Sciatic nerve (tissue), 2 donors: Measurements from ENCODE around the gene PARD6G. TPM values are rescaled to one million over a fixed set of nuclear protein-coding genes. Genes with fewer than 3 reads are reported as not detected.

Experiments
- ATAC-seq: fragments of 200-7000 bp; cut with Tn5 transposase; one replicate; pipeline ENCODE4 v1.9.1; 2020; ENCODE audit warnings: mild to moderate bottlenecking, moderate library complexity
- DNase-seq: peaks from one replicate; pipeline ENCODE4 v3.0.0-alpha.2; 2020; ENCODE audit warnings: low spot score
- intact Hi-C: fragments of 100-400 bp; cut with DNase I; formaldehyde crosslinking; loops from one replicate; pipeline ENCODE4 v1.14.2; 2022
- total RNA-seq: library from RNA; stranded (reverse); fragmentation: NEBNext Ultra II Directional; extraction: Animal tissue kit (Norgen Biotek cat#: 25700); gene quantifications from one replicate; pipeline ENCODE4 v1.2.1, GENCODE V29; 2021
- donor health status: DM: no; HTN: no; CAD: no.
- donor health status: DM: no; HTN: no; CAD: no.

The PARD6G gene
- total RNA-seq, 1 donor from 2014 or later = 11.2 TPM

GRCh38 chr18:80135136-80135535 is 112.2 kb downstream of the PARD6G start:
- DNase-seq = no peak

GRCh38 chr18:80133124-80133523 is 114.2 kb downstream of the PARD6G start:
- no peak for ATAC-seq
- intact Hi-C loops = no loop called here

More at GRCh38 chr18:80135136-80135535, 112.2 kb downstream of the PARD6G start:
- ATAC-seq = no peak
- intact Hi-C loops = no loop called here

DNA sequence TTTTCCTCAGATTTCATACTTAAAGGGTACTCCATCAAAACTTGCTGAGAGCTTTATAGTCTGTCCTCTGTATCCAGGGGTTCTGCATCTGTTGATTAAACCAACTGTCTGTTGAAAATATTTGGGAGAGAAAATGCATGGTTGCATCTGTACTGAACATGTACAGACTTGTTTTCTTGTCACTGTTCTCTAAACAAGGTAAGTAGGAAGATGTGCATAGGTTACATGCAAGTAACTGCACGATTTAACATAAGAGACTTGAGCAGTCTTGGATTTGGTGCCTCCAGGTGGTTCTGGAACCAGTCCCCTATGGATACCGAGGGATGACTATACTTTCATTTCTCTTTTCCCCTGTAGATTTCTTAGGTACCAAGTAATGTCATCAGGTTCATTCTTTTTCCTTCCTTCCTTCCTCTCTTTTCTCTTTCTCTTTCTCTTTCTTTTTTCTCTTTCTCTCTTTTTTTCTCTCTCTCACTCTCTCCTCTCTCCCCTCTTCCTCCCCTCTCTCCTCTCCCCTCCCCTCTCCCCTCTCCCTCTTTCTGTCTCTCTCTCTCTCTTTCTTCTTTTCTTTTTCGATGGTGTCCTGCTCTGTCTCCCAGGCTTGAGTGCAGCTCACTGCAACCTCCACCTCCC is 115.0 kb downstream of the PARD6G start:
- ATAC-seq (no peak), DNase-seq (no peak)
- intact Hi-C loops = no loop called here

More at GRCh38 chr18:80133124-80133523, 114.2 kb downstream of the PARD6G start:
- DNase-seq = no peak

GRCh38 chr18:80130555-80130954 is 116.8 kb downstream of the PARD6G start:
- DNase-seq (no peak), ATAC-seq (no peak)
- intact Hi-C loops = no loop called here

- ATAC-seq = no peak
- intact Hi-C loops = no loop called here
- no peak for DNase-seq
These were observed 117.5 kb downstream of the PARD6G start for GRCh38 chr18:80129672-80130367.

DNA sequence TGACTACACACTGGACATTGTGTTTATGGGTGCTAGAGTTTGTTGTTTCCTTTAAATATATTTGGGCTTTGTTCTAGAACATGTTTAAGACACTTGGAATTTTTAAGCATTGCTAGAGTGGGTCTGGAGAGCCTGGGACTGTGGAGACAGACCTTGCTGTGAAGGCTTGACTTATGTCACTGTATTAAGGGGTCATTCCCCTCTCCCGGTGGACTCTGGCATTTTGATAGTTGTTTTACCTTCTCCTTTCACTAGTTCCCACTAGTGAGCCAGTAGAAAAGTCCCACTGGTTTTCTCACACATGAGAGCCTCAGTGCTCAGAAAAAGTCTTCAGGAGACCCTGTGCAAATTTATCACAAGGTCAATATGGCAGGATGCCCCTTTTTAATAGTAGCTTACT is 119.7 kb downstream of the PARD6G start:
- intact Hi-C loops = no loop called here
- ATAC-seq (no peak), DNase-seq (no peak)

DNA sequence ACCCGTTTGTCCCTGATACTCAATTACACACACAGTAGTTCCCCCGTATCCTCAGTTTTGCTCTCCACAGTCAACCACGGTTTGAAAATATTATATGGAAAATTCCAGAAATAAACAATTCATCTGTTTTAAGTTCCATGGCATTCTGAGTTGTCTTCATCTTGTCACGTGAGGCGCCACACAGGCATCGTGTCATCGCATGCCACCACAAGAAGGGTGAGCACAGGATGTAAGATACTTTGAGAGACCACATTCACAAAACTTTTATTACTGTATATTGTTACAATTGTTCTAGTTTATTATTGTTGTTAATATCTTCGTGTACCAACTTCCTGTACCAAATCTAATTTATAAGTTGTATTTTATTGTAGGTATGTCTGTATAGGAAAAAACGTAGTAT is 120.5 kb downstream of the PARD6G start:
- intact Hi-C loops = no loop called here
- no peak for DNase-seq
- no peak for ATAC-seq

- intact Hi-C loops = no loop called here
- DNase-seq = no peak
- ATAC-seq = no peak
These were observed 123.2 kb downstream of the PARD6G start for GRCh38 chr18:80124131-80124530.

- DNase-seq = no peak
- intact Hi-C loops = no loop called here
- no peak for ATAC-seq
These were observed 126.4 kb downstream of the PARD6G start for GRCh38 chr18:80120932-80121331.

DNA sequence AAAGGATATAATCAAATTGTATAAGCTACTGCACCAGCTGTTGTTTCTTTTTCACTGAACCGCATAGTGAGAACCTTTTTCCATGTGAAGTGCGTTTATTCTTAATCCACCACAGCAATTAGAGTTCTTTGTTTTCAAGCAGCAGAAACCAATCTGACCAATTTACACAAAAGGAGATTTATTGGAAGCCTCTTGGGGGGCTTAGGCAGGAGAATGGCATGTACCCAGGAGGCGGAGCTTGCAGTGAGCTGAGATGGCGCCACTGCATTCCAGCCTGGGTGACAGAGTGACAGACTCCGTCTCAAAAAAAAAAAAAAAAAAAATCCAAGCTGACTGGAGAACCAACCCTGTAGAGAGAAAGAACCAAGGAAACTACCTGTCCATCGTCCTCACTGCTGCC is 128.2 kb downstream of the PARD6G start:
- DNase-seq = no peak
- intact Hi-C loops = no loop called here
- no peak for ATAC-seq

- no peak for ATAC-seq
- intact Hi-C loops = no loop called here
- no peak for DNase-seq
These were observed 132.3 kb downstream of the PARD6G start for GRCh38 chr18:80115035-80115434.

DNA sequence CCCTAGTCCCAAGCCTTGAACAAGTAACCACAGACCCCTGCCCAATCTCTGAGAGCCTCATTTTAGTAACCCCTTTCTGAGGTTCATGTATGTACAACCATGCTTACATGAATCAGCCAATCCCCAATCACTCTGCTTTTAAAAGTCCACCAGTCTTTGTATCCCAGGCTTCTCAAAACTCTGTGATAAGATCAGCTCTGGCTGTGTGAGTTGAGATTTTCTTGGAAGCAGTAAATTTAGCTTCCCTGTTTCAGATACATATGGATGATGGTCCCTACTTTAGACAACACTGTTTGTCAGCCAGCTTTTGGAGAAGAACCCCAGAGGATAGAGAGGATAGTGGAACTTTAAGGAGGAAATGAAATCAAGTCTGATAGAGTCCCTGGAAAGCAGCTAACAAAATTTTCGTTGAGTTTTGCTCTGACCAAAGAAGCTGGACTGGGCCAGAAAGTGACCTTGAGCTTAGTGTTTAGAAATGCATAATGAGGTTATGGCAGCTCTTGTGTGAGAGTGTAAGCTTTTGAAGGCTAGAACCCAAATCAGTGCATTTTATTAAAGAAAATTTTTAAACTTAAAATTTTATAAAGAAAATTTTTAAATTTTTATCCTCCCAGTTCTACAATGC is 134.6 kb downstream of the PARD6G start:
- DNase-seq (no peak), ATAC-seq (no peak)
- intact Hi-C loops = no loop called here

- peak; percentile 72 for DNase-seq
- peak; percentile 36 for ATAC-seq
- intact Hi-C loops = no loop called here
These were observed 137.6 kb downstream of the PARD6G start for GRCh38 chr18:80109676-80110078.

DNA sequence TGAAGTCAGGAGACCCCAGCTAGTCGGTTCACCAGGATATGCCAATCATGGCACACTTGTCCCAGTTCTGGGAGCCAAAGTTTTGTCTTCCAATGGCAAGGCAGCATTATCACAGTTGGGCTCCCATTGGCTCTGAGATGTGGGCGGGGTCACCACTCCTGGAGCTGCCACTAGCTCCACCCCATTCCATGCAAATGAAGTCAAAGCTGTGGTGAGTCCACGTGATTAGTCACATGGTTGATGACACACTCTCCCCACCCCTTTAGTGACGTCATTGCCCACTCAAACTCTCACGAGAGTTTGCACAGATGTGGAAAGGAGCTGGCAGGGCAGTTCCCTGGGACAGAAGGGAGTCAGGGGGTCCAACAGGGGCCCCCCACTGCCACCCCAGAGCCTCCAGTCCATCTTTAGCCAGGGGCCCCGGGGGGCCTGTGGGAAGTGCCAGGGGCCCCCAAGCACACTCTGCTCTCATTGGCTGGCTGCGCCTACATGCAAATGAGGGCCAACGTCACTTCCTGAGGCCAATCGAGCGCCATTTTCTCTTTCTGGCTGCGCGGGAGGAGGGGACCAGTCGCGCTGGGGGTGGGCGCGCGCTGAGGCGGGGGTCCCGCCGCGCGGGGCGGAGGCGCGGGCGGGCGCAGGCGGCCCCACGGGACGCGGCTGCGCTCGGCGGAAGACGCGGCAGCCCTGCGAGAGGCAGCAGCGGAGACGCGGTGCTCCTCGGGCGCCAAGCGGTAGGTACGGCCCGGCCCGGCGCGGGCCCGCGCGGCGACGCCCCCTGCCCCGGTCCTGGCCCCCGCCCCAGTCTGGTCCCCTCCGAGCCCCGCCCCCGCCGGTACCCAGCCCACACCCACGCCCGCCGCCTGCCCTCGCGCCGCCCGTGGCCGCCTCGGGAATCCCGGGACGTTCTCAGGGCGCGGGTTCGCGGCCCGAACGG is 138.3 kb downstream of the PARD6G start, which contains the start of gene ADNP2:
ADNP2 (plus strand) TSS at position 524 of the 937 bp plus-strand sequence. CDS start 8,281 bp downstream, outside the sequence.
- ATAC-seq (peak; percentile 93), DNase-seq (peak; percentile 84)
- intact Hi-C loops = no loop called here

DNA sequence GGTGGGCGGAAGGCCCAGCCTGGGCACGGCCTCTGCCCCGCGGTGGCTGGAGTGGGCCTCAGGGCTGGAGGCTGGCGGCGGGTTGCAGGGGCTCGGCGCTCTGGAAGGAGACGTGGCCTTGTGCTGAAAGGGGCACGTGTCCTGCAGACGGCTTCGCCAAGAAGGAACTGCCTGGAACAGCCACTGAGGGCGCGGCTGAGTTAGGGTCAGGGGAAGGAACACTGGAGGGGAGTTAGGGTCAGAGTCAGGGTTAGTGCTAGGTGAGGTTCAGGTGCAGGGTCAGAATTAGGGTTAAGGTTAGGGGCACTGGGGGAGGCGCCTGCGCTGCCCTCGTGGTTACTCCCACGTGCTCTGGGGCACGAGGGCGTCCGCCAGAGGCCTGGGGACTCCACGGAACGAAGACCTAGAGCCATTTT is 139.2 kb downstream of the PARD6G start:
- intact Hi-C loops = no loop called here
- ATAC-seq (peak; percentile 12), DNase-seq (no peak)

GRCh38 chr18:80107426-80107825 is 139.9 kb downstream of the PARD6G start:
- no peak for DNase-seq
- intact Hi-C loops = no loop called here
- no peak for ATAC-seq
